Smooth muscle cell (in vitro differentiated cells): Measurements from ENCODE around the gene FAM240A. TPM values are rescaled to one million over a fixed set of nuclear protein-coding genes. Genes with fewer than 3 reads are reported as not detected.

Source experiments
- DNase-seq: peaks from one replicate; lab custom pipeline; 2025; ENCODE audit not compliant: unreplicated experiment; lab: John Stamatoyannopoulos, UW
- H2AFZ ChIP-seq: fragments of 200-600 bp; sonication (generic); 2 replicates; pipeline ENCODE4 v1.6.0; 2016; ENCODE audit warnings: antibody characterized with exemption, low read depth, mild to moderate bottlenecking
- H3F3A ChIP-seq: fragments of 200-600 bp; sonication (generic); 2 replicates; pipeline ENCODE4 v1.6.0; 2017; ENCODE audit warnings: antibody characterized with exemption, low read depth
- H3K27ac ChIP-seq: fragments of 200-600 bp; sonication (generic); 2 replicates; pipeline ENCODE4 v1.5.1; 2016; ENCODE audit warnings: low read depth, mild to moderate bottlenecking
- H3K27me3 ChIP-seq: fragments of 200-600 bp; sonication (generic); 2 replicates; pipeline ENCODE4 v1.6.1; 2016; ENCODE audit warnings: low read depth, mild to moderate bottlenecking
- H3K36me3 ChIP-seq: fragments of 200-600 bp; sonication (generic); 2 replicates; pipeline ENCODE4 v1.5.1; 2016; ENCODE audit warnings: low read depth
- H3K4me1 ChIP-seq: fragments of 200-600 bp; sonication (generic); 2 replicates; pipeline ENCODE4 v1.5.1; 2016; ENCODE audit warnings: low read depth
- H3K4me2 ChIP-seq: fragments of 200-600 bp; sonication (generic); 2 replicates; pipeline ENCODE4 v1.6.0; 2016; ENCODE audit warnings: mild to moderate bottlenecking
- H3K4me3 ChIP-seq: fragments of 200-600 bp; sonication (generic); 2 replicates; pipeline ENCODE4 v1.5.1; 2016; ENCODE audit warnings: mild to moderate bottlenecking
- H3K79me2 ChIP-seq: fragments of 200-600 bp; sonication (generic); 2 replicates; pipeline ENCODE4 v1.6.0; 2016; ENCODE audit warnings: low read depth, mild to moderate bottlenecking
- H3K9ac ChIP-seq: fragments of 200-600 bp; sonication (generic); 2 replicates; pipeline ENCODE4 v1.6.0; 2016; ENCODE audit warnings: low read depth
- H3K9me3 ChIP-seq: fragments of 200-600 bp; sonication (generic); replicated peaks from 2 replicates; pipeline ENCODE4 v1.5.1; 2016; ENCODE audit warnings: low read depth
- H4K20me1 ChIP-seq: fragments of 200-600 bp; sonication (generic); 2 replicates; pipeline ENCODE4 v1.6.0; 2016; ENCODE audit warnings: low read depth
- CTCF ChIP-seq: fragments of 200-600 bp; sonication (generic); IDR thresholded peaks from 2 replicates; pipeline ENCODE4 v1.5.1; 2017; ENCODE audit warnings: borderline replicate concordance, mild to moderate bottlenecking, antibody characterized with exemption; ENCODE audit not compliant: insufficient read depth, poor library complexity, severe bottlenecking
- WGBS: methylation state at CpG from one replicate; pipeline ENCODE4 v1.1.7; 2016; ENCODE audit warnings: low lambda C conversion rate; 5-methylcytosine and 5-hydroxymethylcytosine counted together
- polyA plus RNA-seq: library from polyadenylated mRNA; unstranded; fragments of >200 nt; fragmentation: Nextera tagmentation; extraction: Ambion mirVana; gene quantifications from 2 replicates; pipeline ENCODE4 v1.2.1, GENCODE V29; 2016
- total RNA-seq: library from RNA; depleted of rRNA; stranded (reverse); fragments of >200 nt; gene quantifications from 2 replicates; pipeline ENCODE4 v1.2.3, GENCODE V29; 2014

FAM240A gene
- total and polyA plus RNA-seq, 2 experiments from 2014 or later = not detected

DNA sequence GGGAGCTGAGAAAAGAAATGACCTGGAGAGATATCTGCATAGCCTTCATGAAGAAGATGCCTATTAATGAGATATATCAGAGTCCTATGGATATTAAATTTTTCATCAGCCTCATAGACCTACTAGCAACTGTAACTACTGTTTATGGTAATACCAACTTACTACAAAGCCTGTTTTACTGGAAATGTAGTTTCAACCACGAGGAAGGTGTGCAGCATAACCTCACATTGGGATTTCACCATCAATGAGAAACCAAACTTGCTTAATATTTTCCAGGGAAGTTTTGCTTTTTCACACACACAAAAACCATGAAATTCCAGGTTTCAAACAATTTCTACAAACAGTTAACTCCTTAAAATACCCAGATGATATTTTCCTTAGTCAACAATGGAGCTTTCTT is 31.4 kb downstream of the FAM240A start:
- H3K4me1 ChIP-seq = no peaks in the 10 kb centered on the region
- 77% methylated on average over 1 of the region's 1 CpG for whole genome bisulfite sequencing
- no peaks in the 10 kb centered on the region for H3K27me3 ChIP-seq
- no peaks in the 10 kb centered on the region for H3F3A ChIP-seq
- no peaks in the 10 kb centered on the region for H3K9me3 ChIP-seq
- no peaks in the 10 kb centered on the region for H3K36me3 ChIP-seq
- no peaks in the 10 kb centered on the region for H3K79me2 ChIP-seq
- no peaks in the 10 kb centered on the region for H4K20me1 ChIP-seq
- DNase-seq = no peak
- no peak overlapping the region for H3K4me3 ChIP-seq
- TF ChIP-seq CTCF = no peak
- no peak overlapping the region for H3K9ac ChIP-seq
- H3K27ac ChIP-seq = no peak overlapping the region
- H3K4me2 ChIP-seq = no peak overlapping the region
- H2AFZ ChIP-seq = no peak overlapping the region

GRCh38 chr3:46646700-46647099 is 34.4 kb downstream of the FAM240A start:
- H4K20me1 ChIP-seq = no peaks in the 10 kb centered on the region
- 54% methylated on average over 6 of the region's 6 CpGs for WGBS
- no peak overlapping the region for H3K27ac ChIP-seq
- H3K9ac ChIP-seq = no peak overlapping the region
- H3K36me3 ChIP-seq = no peaks in the 10 kb centered on the region
- no peaks in the 10 kb centered on the region for H3K4me1 ChIP-seq
- H3F3A ChIP-seq = no peaks in the 10 kb centered on the region
- no peak overlapping the region for H3K4me3 ChIP-seq
- DNase-seq = no peak
- peaks cover under 1% of the 10 kb centered on the region for H3K9me3 ChIP-seq
- TF ChIP-seq CTCF = no peak
- no peaks in the 10 kb centered on the region for H3K27me3 ChIP-seq
- H3K4me2 ChIP-seq = no peak overlapping the region
- no peak overlapping the region for H2AFZ ChIP-seq
- no peaks in the 10 kb centered on the region for H3K79me2 ChIP-seq

DNA sequence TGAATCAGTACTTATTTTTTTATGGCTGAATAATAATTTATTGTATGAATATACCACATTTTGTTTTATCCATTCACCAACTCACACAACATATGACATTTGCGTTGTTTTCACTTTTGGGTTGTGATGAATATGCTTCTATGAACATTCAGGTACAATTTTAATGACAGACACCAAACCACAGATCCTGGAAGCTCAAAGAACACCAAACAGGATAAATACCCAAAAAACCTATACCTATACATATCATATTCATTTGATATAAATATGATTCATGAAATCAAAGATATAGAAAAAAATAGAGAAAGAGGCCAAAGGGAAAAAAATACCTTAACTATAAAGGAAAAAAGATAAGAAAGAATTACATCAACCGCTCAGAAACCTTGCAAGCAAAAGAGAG is 35.8 kb downstream of the FAM240A start:
- no peak for DNase-seq
- no peak for TF ChIP-seq CTCF
- Histone ChIP-seq H3K27ac (no peak overlapping the region), H3K36me3 (no peaks in the 10 kb centered on the region), H3F3A (no peaks in the 10 kb centered on the region), H3K4me1 (no peaks in the 10 kb centered on the region), H3K27me3 (no peaks in the 10 kb centered on the region), H3K4me2 (no peak overlapping the region), H3K79me2 (no peaks in the 10 kb centered on the region), H3K9ac (no peak overlapping the region), H3K4me3 (no peak overlapping the region), H3K9me3 (peaks cover 7% of the 10 kb centered on the region), H2AFZ (no peak overlapping the region), H4K20me1 (no peaks in the 10 kb centered on the region)
- 69% methylated on average over 2 of the region's 2 CpGs for WGBS

DNA sequence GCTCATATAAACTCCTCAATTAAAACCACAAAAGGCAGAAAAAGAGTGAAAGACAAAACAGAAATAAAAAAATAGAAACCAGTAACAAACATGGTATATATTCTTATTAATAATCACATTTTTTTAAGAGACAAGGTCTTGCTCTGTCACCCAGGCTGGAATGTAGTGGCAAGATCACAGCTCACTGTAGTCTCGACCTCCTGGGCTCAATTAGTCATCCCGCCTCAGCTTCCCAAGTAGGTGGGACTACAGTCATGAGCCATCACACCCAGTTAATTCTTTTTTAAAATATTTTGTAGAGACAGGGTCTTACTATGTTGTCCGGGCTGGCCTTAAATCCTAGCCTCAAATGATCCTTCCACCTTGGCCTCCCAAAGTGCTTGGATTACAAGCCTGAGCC is 37.1 kb downstream of the FAM240A start:
- no peaks in the 10 kb centered on the region for H3F3A ChIP-seq
- H3K9ac ChIP-seq = no peak overlapping the region
- H3K27ac ChIP-seq = no peak overlapping the region
- no peaks in the 10 kb centered on the region for H3K79me2 ChIP-seq
- H4K20me1 ChIP-seq = no peaks in the 10 kb centered on the region
- H2AFZ ChIP-seq = no peak overlapping the region
- peaks cover 7% of the 10 kb centered on the region for H3K9me3 ChIP-seq
- no peak overlapping the region for H3K4me2 ChIP-seq
- no peak for DNase-seq
- H3K4me3 ChIP-seq = no peak overlapping the region
- H3K27me3 ChIP-seq = no peaks in the 10 kb centered on the region
- WGBS = 71% methylated on average over 3 of the region's 3 CpGs
- no peaks in the 10 kb centered on the region for H3K36me3 ChIP-seq
- no peak for TF ChIP-seq CTCF
- no peaks in the 10 kb centered on the region for H3K4me1 ChIP-seq
